ENCODE results near the gene ASS1.

The ASS1 gene

GRCh38 chr9:130447193-130447816, 2.5 kb downstream of the ASS1 start:
- H3K27me3 ChIP-seq (ENCODE audit: control insufficient read depth, insufficient read depth, low read length), result peaks cover 23% of the 10 kb centered on the region
- peaks cover 5% of the 10 kb centered on the region; the same call in 1 of the 2 replicates for H3K36me3 ChIP-seq (ENCODE audit: control insufficient read depth, insufficient read depth, low read length)
- H3K27ac ChIP-seq (ENCODE audit: low read depth, low read length), result no peak overlapping the region
- H3K4me1 ChIP-seq (ENCODE audit: control insufficient read depth, insufficient read depth, low read length), result peaks cover 52% of the 10 kb centered on the region
- peak overlapping the region; percentile 68; the same call in 1 of the 2 replicates for H3K4me3 ChIP-seq (ENCODE audit: low read depth, low read length)
- H3K9me3 ChIP-seq (ENCODE audit: control insufficient read depth, insufficient read depth, low read depth, low read length), result no peaks in the 10 kb centered on the region
- peak overlapping the region; percentile 46 for H3K9ac ChIP-seq (ENCODE audit: low read length)

- H3K9me3 ChIP-seq (ENCODE audit: control insufficient read depth, insufficient read depth, low read depth, low read length), result no peaks in the 10 kb centered on the region
- H3K27me3 ChIP-seq (ENCODE audit: control insufficient read depth, insufficient read depth, low read length), result peaks cover 21% of the 10 kb centered on the region
- peaks cover 52% of the 10 kb centered on the region for H3K4me1 ChIP-seq (ENCODE audit: control insufficient read depth, insufficient read depth, low read length)
- peak overlapping the region; percentile 76 for H3K9ac ChIP-seq (ENCODE audit: low read length)
- no peak overlapping the region for H3K4me3 ChIP-seq (ENCODE audit: low read depth, low read length)
- H3K27ac ChIP-seq (ENCODE audit: low read depth, low read length), result peak overlapping the region; percentile 49; the same call in 1 of the 2 replicates
- H3K36me3 ChIP-seq (ENCODE audit: control insufficient read depth, insufficient read depth, low read length), result peaks cover 8% of the 10 kb centered on the region; the same call in 1 of the 2 replicates
Observed at GRCh38 chr9:130448035-130448624, 3.4 kb downstream of the ASS1 start.

- peaks cover 52% of the 10 kb centered on the region for H3K4me1 ChIP-seq (ENCODE audit: control insufficient read depth, insufficient read depth, low read length)
- H3K36me3 ChIP-seq (ENCODE audit: control insufficient read depth, insufficient read depth, low read length), result peaks cover 8% of the 10 kb centered on the region; the same call in 1 of the 2 replicates
- no peaks in the 10 kb centered on the region for H3K9me3 ChIP-seq (ENCODE audit: control insufficient read depth, insufficient read depth, low read depth, low read length)
- no peak overlapping the region for H3K4me3 ChIP-seq (ENCODE audit: low read depth, low read length)
- H3K27ac ChIP-seq (ENCODE audit: low read depth, low read length), result no peak overlapping the region
- peaks cover 13% of the 10 kb centered on the region for H3K27me3 ChIP-seq (ENCODE audit: control insufficient read depth, insufficient read depth, low read length)
- no peak overlapping the region for H3K9ac ChIP-seq (ENCODE audit: low read length)
Observed at GRCh38 chr9:130448771-130449603, 4.2 kb downstream of the ASS1 start.

- Histone ChIP-seq H3K36me3 (ENCODE audit: control insufficient read depth, insufficient read depth, low read length) (peaks cover 14% of the 10 kb centered on the region; the same call in 1 of the 2 replicates), H3K9ac (ENCODE audit: low read length) (no peak overlapping the region), H3K4me3 (ENCODE audit: low read depth, low read length) (no peak overlapping the region), H3K27ac (ENCODE audit: low read depth, low read length) (no peak overlapping the region), H3K4me1 (ENCODE audit: control insufficient read depth, insufficient read depth, low read length) (peaks cover 49% of the 10 kb centered on the region), H3K27me3 (ENCODE audit: control insufficient read depth, insufficient read depth, low read length) (peaks cover 8% of the 10 kb centered on the region), H3K9me3 (ENCODE audit: control insufficient read depth, insufficient read depth, low read depth, low read length) (no peaks in the 10 kb centered on the region)
Observed at GRCh38 chr9:130450344-130451003, 5.7 kb downstream of the ASS1 start.

GRCh38 chr9:130451004-130451390, 6.2 kb downstream of the ASS1 start:
- Histone ChIP-seq H3K9me3 (ENCODE audit: control insufficient read depth, insufficient read depth, low read depth, low read length) (no peaks in the 10 kb centered on the region), H3K9ac (ENCODE audit: low read length) (no peak overlapping the region), H3K4me3 (ENCODE audit: low read depth, low read length) (no peak overlapping the region), H3K36me3 (ENCODE audit: control insufficient read depth, insufficient read depth, low read length) (peaks cover 14% of the 10 kb centered on the region; the same call in 1 of the 2 replicates), H3K4me1 (ENCODE audit: control insufficient read depth, insufficient read depth, low read length) (peaks cover 44% of the 10 kb centered on the region), H3K27ac (ENCODE audit: low read depth, low read length) (no peak overlapping the region), H3K27me3 (ENCODE audit: control insufficient read depth, insufficient read depth, low read length) (peaks cover 8% of the 10 kb centered on the region)

GRCh38 chr9:130451509-130452388, 7.0 kb downstream of the ASS1 start:
- H3K4me1 ChIP-seq (ENCODE audit: control insufficient read depth, insufficient read depth, low read length), result peaks cover 37% of the 10 kb centered on the region
- H3K27me3 ChIP-seq (ENCODE audit: control insufficient read depth, insufficient read depth, low read length), result peaks cover 7% of the 10 kb centered on the region
- H3K36me3 ChIP-seq (ENCODE audit: control insufficient read depth, insufficient read depth, low read length), result peaks cover 14% of the 10 kb centered on the region; the same call in 1 of the 2 replicates
- H3K9me3 ChIP-seq (ENCODE audit: control insufficient read depth, insufficient read depth, low read depth, low read length), result no peaks in the 10 kb centered on the region
- H3K4me3 ChIP-seq (ENCODE audit: low read depth, low read length), result no peak overlapping the region
- no peak overlapping the region for H3K27ac ChIP-seq (ENCODE audit: low read depth, low read length)
- H3K9ac ChIP-seq (ENCODE audit: low read length), result no peak overlapping the region

GRCh38 chr9:130452835-130453234, 8.1 kb downstream of the ASS1 start:
- Histone ChIP-seq H3K4me3 (ENCODE audit: low read depth, low read length) (no peak overlapping the region), H3K36me3 (ENCODE audit: control insufficient read depth, insufficient read depth, low read length) (peaks cover 14% of the 10 kb centered on the region; the same call in 1 of the 2 replicates), H3K27me3 (ENCODE audit: control insufficient read depth, insufficient read depth, low read length) (no peaks in the 10 kb centered on the region), H3K9ac (ENCODE audit: low read length) (no peak overlapping the region), H3K27ac (ENCODE audit: low read depth, low read length) (no peak overlapping the region), H3K9me3 (ENCODE audit: control insufficient read depth, insufficient read depth, low read depth, low read length) (no peaks in the 10 kb centered on the region), H3K4me1 (ENCODE audit: control insufficient read depth, insufficient read depth, low read length) (peaks cover 26% of the 10 kb centered on the region)

- H3K4me3 ChIP-seq (ENCODE audit: low read depth, low read length), result no peak overlapping the region
- H3K4me1 ChIP-seq (ENCODE audit: control insufficient read depth, insufficient read depth, low read length), result peaks cover 20% of the 10 kb centered on the region
- H3K9ac ChIP-seq (ENCODE audit: low read length), result no peak overlapping the region
- H3K27me3 ChIP-seq (ENCODE audit: control insufficient read depth, insufficient read depth, low read length), result no peaks in the 10 kb centered on the region
- no peak overlapping the region for H3K27ac ChIP-seq (ENCODE audit: low read depth, low read length)
- no peaks in the 10 kb centered on the region for H3K9me3 ChIP-seq (ENCODE audit: control insufficient read depth, insufficient read depth, low read depth, low read length)
- peaks cover 11% of the 10 kb centered on the region; the same call in 1 of the 2 replicates for H3K36me3 ChIP-seq (ENCODE audit: control insufficient read depth, insufficient read depth, low read length)
Observed at GRCh38 chr9:130453487-130453886, 8.7 kb downstream of the ASS1 start.

- Histone ChIP-seq H3K9me3 (ENCODE audit: control insufficient read depth, insufficient read depth, low read depth, low read length) (no peaks in the 10 kb centered on the region), H3K9ac (ENCODE audit: low read length) (no peak overlapping the region), H3K4me3 (ENCODE audit: low read depth, low read length) (no peak overlapping the region), H3K27me3 (ENCODE audit: control insufficient read depth, insufficient read depth, low read length) (no peaks in the 10 kb centered on the region), H3K36me3 (ENCODE audit: control insufficient read depth, insufficient read depth, low read length) (peaks cover 11% of the 10 kb centered on the region; the same call in 1 of the 2 replicates), H3K4me1 (ENCODE audit: control insufficient read depth, insufficient read depth, low read length) (peaks cover 20% of the 10 kb centered on the region), H3K27ac (ENCODE audit: low read depth, low read length) (no peak overlapping the region)
Observed at GRCh38 chr9:130454096-130454811, 9.5 kb downstream of the ASS1 start.
